HG02943 (cell line): ENCODE measurements around the gene GABRB2.

ENCODE experiments used
- ATAC-seq: cut with Tn5 transposase; IDR thresholded peaks from one replicate; pipeline ENCODE4 v1.9.1; 2021; ENCODE audit warnings: mild to moderate bottlenecking, low read depth, moderate library complexity; ENCODE audit not compliant: unreplicated experiment

The GABRB2 gene

DNA sequence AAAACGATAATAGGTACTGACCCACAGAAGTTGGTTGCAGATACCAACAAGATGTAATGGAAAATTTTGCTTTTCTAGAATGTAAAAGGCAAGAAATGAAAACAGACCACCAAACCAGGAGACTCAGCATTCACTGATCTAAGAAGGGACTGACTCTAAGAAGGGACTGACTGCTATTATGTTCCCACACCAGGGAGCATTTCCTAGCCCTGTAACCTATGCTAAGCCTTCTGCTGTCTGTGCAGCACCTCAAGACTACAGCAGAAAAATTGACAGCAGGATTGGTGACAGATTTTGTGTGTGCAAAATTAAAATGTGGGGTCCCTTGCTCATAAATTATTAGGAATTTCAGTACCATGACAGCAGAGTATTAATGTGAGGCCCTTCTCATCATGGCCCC, 154.8 kb downstream of the GABRB2 start:
- no peak for ATAC-seq

DNA sequence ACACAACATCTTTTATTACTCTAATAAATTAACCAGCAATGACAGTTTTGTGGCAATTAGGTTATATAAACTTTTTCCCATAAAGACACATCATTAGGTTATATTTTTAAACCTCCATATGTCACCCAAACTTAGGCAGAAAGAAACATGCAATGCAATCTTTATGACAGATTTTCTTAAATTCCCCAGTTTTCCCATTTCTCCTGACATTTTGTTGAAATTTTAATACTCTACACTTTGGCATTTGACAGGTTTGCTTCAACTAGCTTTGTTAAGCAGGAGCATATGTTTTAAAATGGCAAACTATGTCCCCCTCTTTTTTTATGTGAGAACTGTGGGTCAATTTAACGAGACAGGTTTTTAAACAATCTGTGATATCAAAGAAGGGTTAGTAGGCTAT, 155.5 kb downstream of the GABRB2 start:
- ATAC-seq = no peak

DNA sequence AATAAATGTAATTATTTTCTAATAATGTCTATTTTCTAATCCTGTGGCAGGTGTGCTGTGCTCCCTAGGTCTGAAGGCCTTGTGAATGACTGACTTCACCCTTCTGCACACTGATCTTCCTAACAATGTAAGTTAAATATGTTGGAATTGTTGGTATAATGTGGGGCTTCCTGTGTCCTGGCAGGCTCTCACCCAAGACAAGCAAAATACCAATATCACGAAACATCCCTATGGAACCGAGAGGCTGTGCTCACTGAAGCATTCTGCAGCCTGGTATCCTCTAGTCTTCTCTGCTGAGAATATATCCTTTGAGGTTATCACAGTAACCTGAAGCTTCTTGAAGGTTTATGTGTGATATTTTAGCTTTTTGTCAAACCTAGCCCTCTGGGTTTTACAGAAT, 159.4 kb downstream of the GABRB2 start:
- no peak for ATAC-seq

DNA sequence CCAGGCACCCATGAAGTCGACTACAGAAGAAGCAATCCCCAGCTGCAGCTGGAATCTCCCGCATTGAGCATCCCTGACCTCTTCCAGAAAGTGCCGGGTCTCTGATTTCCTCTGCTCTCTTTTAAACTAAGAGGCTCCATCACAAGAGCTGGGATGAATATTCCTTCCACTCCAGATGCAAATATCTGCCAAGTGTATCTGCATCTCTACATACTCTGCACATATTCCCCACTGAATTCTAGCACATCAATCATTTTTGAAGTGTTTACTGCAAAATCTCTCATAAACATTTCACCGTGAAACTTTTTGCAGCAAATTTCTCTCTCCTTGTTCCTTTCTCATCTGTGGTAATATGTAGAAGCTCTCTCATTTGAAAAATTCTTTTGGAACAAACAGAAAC, 161.5 kb downstream of the GABRB2 start:
- no peak for ATAC-seq

DNA sequence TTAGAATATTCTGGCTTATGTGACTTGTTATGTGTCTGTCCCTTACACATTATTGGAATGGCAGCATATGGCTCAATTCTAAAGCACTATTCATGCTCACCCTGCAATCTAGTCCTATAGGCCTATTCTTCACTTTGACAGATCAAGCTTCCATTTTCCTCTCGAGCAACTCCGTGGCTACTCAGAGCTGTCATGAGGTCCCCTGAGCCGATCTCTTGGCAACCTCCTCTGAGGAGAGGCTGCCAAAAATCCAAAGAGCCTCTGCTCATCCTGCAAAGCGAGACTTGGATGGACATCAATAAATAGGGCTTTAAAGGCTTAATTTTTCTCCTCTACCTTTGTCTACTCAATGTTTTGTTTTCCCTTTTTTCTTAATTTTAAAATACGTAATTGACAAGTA, 163.8 kb downstream of the GABRB2 start:
- no peak for ATAC-seq

DNA sequence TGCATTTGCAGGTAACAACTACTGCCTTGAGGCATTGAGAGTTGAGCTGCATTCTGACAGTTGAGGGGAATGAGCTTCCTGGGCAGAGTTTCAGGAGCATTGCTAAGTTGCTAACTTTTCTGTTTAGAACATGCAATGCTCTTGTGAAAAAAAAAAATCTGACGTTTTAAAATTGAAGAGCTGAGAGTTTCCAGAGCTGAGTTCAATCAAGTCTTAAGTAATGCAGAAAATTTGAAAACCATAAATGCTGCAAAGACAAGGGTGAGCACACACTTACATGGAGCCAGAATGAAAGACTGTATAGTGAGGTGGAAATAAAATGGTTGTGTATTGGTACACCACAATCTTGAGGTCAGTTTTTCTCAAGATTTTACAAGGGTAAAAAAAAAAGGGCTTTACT, 166.0 kb downstream of the GABRB2 start:
- ATAC-seq = no peak

DNA sequence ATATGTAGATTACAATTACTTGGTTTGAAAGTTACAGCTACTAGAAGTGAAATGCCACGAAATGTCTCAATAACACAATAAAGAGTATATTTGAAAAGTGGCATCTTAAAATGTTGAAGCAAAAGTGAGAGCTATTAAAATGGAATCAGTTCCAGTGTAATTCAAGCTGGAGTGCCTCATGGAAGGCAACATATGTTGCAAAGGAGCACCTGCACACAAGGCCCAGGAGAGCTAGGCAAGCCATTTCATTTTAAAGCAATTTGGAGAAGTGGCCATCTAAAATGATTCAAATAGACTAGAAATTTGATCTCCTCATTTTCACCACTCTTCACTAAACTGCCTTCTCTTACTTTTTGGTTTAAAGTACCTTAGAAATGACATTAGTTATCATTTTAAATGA, 167.8 kb downstream of the GABRB2 start:
- no peak for ATAC-seq

DNA sequence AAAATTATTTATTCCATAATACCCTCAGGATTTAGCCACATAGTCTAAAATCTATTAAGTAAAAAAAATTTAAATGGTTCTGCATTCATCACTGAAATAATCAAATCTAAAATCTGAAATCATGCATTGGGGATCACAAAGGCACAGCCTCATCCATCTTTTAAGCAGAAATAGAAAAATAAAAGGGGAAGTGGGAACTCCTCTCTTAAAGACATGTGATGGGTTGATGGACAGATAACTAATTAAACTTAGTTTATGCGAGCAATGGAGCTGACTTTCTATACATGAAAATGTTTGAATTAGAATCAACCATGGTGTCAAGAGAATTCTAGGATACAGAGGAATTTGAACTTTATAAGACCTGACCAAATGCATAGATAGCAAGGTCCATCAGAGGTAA, 170.5 kb downstream of the GABRB2 start:
- no peak for ATAC-seq

DNA sequence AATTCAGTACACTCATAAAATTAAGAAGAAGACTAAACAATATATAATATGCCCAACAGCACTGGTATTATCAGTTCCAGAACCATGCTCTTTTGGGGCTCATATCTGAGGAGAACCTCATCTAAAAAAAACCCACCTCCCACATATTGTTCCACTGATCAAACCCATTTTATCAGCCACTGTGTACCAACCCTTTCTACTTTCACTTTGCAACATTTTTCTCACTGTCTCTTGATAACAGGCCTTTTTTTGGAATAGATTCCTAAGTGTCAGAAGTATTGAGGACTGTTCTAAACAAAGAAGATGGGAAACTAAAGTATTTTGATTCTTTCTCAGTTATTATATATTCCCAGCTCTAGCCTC, 173.2 kb downstream of the GABRB2 start:
- no peak for ATAC-seq

DNA sequence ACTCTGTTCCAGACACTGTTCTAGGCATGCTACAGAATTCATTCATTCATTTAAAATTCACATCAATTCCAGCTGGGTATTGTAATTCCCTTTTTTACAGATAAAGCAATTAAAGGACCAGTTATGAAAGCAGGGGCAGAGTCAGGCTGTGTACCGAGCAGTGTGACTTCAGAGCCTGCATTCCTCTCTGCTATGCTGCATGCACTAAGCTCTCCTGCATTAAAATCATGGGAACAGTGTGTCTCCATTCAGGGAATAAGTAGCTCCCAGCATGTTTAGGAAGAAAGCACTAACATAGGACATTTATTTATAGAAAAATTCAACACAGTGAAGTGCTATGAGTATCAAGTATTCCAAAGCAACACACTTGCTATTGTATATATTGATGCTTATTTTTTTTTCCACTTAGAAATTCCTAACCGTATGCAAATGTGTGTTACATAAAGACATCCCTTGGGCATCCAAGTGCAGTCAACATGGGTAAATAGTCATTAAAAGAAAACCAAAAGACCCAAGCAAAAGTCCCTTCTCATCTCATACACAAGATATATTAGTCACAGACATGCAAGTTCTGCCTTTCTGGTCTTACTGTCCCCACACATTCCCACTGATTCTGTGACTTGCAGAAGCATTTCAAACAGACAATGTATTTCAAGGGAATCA, 173.7 kb downstream of the GABRB2 start:
- no peak for ATAC-seq

DNA sequence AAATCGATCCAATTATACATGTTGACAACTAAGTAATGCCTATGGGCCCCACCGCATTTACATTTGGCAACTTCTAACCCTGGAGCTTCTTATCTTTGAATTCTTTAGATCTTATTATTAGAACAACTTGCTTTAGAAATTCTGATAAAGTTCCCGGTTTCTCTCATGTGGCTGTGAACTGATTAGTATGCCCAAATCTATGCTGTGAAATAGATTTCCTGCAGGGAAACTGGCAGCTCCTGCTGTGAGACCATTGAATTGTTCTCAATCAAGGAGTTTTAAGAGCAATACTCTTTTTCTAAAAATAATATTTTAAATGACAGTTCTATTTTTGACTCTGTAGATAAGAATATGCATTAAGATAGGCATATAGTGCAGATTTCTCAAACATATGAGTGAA, 177.5 kb downstream of the GABRB2 start:
- ATAC-seq = no peak

DNA sequence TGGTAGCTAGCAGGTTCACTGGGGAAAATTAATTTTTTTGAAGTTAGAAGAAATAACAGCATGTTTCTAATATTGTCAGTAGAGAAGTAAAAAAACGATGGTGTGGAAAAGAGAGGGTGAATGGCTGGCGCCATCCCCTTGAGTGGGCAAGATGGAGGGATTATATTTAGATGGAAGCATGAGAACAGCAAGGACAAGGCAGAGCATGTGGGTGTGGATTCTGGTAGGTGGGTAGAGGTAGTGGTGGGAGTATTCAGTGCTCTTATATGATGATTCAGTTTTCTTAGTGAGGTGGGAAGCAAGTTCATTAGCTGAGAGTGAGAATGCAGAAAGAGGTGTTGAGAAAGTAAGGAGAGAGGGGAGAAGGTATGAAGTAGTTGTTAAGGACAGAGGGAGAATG, 188.1 kb downstream of the GABRB2 start:
- no peak for ATAC-seq

DNA sequence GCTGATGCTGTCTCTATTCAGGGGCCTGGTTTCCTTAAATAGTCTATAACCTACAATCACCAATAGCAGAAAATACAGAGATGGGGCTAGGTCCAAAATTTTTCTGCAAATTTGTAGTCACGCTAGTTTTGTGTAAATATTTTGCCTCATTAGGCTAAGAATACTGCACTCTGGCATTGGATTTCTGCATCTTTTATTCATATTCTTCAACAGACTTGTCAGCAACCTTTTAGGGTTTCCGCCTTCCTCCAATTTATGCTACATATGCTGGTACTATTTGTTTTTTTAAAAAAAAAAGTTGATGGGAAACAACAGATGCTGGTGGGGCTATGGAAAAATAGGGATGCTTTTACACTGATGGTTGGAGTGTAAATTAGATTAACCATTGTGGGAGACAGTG, 202.3 kb downstream of the GABRB2 start:
- no peak for ATAC-seq

DNA sequence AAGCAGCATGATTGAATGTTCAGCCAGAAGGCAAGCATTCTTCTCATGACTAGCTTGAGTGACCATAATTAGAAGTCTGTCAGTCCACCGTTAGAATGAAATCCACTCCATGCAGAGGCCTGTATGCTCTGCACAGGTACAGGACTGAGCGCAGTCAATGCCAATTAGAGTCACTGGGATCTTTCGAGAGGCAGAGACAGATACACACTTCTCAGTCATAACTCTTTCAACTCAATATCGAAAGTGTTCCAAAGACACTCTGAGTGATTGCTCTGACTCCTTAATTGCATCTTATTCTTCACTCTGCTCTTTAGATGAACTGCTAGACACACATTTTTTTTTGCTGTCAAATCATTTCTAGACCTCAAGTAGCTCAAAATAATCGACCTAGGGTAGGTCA, 203.6 kb downstream of the GABRB2 start:
- no peak for ATAC-seq

DNA sequence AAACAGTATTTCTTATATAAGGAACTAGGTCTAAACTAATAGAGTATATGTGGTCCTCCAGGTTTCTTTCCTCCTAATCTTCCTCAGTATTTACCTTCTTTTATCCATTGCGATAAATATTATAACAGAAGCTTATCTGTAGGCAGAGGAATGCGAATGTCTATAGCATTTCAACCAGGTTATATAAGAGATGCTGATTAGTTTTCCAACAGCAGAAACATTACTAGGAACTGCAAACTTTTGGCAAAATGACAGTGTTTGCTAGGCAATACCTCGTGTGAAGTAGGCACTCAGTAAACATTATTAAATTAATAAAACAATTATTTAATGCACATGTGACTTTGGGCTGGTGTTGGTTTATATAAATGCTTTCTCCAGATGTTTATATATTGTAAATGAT, 206.5 kb downstream of the GABRB2 start:
- no peak for ATAC-seq

DNA sequence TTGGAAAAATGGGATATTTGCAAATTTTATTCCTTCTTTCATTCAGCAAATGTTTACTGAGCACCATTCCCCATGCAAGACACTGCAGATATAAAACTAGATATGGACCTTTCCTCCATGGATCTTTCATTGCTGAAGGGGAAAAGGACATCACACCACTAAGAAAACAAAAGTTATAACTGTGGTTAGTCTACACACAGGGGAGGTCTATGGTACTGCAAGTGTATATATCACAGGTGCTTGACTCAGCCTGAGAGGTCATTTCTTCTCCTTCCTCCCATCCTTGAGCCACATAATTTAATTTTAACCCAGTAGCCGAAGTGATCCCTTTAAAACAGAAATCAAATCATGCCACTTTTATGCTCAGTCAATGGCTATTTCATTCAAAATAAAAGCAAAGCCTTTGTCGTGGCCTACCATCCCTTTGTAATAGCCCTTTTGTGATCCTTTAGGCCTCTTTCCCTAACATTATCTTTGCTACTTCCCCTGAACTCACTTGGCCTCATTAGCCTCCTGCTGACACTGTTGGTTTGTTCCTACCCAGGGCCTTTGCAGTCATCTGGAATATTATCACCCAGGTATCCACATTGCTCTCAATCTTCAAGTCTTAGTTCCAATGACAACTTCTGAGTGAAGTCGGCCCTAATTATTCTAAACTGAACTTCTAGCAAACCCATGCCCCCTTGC, 213.2 kb downstream of the GABRB2 start:
- no peak for ATAC-seq

DNA sequence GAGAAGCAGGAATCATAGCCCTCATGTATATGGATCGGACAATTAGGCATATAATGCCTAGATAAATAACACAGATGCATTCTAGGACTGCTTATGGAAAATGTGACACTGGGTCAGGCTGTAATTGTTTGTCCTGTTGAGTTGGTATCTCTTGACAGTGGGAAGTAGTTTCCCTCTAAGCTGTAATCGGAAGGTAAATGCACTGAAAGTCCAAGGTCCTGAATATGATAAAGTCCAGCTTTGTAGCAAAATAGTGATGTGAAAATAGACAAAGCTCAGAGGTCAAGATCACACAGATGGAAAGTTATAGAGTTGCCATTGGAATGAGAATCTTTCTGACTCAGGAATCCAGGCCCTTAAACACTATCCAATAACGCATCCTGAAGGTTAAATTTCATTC, 214.2 kb downstream of the GABRB2 start:
- no peak for ATAC-seq

DNA sequence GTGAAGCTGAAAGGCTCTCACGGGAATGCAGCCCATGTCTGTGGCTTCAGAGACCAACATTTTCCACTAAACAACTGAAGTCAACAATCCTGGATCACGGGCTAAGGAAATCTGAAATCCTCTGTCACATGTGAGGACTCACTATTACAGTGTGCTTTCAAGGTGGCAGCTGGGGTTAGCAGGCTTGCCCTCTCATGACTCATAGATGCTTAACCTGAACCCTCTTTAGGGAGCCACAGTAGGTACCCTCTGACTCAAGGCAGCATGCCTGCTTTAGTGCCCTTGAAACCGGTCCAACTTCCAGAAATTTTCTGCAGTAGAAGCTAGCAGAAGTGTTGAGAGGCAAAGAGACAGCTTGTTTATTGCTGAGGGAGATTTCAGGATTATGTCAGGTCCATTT, 232.5 kb downstream of the GABRB2 start:
- no peak for ATAC-seq

DNA sequence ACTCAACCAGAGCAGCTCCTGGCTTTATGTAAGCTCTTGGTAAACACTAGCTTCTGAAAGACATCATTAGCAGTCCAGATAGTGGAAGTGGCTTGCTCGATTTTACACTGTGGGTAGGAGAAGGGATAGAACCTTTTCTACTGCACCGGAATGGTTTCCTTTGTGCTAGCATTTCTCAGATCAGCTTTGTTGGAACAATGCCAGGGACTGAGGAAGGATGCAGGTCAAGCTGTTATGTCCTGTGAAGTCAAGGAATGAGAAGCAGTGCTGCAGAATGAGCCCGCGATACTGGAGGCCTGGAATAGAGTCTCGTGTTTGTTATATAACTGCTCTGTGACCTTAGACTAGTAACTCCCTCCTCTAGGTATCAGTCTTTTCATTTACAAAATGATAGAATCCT, 233.6 kb downstream of the GABRB2 start:
- ATAC-seq = no peak

DNA sequence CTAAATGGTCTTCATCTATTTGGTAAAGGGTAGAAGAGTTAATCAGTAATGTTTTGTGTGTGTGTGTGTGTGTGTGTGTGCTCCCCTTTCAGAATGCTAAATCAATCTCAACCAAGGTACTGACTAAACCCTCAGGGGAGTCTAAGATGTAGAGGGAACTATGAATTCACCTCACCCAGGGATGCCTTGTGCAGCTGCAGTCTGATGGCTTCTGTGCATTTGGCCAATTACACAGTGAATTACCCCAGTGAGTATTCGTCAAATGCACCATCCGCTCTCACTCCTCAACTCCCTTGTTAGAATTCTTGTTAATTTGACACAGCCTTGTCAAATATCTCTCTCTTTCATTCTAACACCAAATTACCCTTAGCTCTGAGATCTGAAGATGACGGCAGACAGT, 234.6 kb downstream of the GABRB2 start:
- ATAC-seq = no peak

DNA sequence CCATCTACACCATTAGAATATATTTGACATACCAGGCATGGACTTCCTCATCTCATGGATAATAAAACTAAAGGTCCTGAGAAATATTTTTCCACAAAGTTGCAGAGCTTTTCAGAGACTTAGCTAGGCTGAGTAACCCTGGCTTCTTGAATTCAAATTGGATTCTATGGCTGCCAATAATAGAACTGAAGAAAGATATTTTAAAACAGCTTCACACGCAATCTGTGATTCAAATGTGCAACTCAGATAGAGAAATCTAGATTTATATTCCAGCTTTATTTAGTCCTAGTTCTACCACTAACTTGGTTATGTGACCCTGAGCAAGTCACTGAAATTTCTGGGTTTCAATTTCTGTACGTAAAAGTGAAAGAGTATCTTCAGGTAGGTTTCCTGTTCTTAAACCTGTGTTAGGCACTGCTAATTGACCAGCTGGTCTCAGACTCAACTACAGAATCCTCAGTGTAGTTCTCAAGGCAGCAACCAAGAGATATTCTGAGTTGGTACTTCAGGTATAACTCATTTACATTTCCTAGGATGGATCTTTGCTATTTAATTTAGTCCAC, 235.3 kb downstream of the GABRB2 start:
- peak; percentile 74 for ATAC-seq

DNA sequence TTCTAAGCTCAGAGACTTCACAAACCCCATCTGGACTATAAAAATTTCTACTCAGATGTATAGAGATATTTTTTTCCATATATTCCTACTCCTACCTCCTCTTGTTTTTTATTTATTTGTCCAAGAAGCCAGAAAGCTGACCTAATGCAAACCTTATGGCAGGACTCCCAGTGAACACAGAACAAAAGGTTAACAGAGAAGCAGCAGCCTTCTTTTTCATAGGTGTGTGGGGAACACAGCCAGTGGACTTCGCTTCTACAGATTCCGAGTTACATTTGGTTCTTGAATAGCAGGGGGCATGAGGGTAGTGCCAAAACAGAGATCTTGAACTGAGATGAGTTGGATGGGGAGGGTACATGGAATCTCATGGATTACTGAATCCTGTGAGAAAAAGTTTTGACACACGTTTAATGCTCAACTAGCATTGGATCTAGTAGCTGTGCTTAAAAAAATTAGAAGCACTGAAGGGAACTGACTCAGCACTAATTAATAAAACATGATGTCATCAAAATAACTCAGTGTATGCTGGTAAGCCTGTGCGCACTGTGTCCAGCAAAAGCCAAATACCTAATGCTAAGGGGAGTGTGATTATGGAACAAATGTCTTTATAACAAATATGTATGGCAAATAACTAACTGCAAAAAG, 240.1 kb downstream of the GABRB2 start:
- ATAC-seq = no peak
